ENCODE data around the gene GLUL.

The GLUL gene

GRCh38 chr1:182384387-182384960 lies 7.1 kb downstream of the GLUL start:
- Histone ChIP-seq H3K4me3 (IDR thresholded peaks at IDR 0.05; ENCODE audit: insufficient read depth, low read depth, low read length) (no peak overlapping the region), H3K9ac (no peak overlapping the region), H2AFZ (ENCODE audit: low read depth) (no peak overlapping the region), H3K27ac (no peak overlapping the region), H3K79me2 (ENCODE audit: insufficient read depth, low read depth) (no peaks in the 10 kb centered on the region; the same call in 1 of the 2 replicates), H3K4me2 (no peak overlapping the region), H3K4me1 (ENCODE audit: low read depth, poor library complexity, severe bottlenecking) (peaks cover 7% of the 10 kb centered on the region), H4K20me1 (ENCODE audit: insufficient read depth) (no peaks in the 10 kb centered on the region), H3K36me3 (ENCODE audit: insufficient read depth) (peaks cover 4% of the 10 kb centered on the region; the same call in 1 of the 2 replicates), H3K27me3 (ENCODE audit: insufficient read depth, low read depth) (no peaks in the 10 kb centered on the region)
- no peak for TF ChIP-seq CTCF (conservative IDR thresholded peaks at IDR 0.05; ENCODE audit: low read depth, low read length)

DNA sequence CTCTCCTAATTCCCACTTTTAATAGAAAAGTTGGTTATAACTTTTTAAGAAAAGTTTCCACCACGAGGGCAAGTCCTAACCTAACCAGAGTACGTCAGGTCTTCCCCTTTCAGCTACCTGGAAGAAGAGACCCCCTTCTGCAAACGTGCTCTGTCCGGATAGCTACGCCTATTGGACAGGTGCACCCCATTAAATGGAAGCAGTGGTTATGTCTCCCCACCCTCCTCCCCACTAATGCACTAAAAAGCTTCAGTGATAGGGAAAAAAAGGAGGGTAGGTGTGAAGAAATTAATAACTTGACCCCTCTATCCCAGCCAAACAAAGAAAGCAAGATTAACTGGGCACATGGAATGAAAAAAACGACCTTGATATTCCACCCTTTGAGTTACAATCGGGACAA lies 7.7 kb downstream of the GLUL start:
- Histone ChIP-seq H3K36me3 (ENCODE audit: insufficient read depth) (peaks cover 4% of the 10 kb centered on the region; the same call in 1 of the 2 replicates), H3K4me1 (ENCODE audit: low read depth, poor library complexity, severe bottlenecking) (peaks cover 2% of the 10 kb centered on the region), H3K4me2 (no peak overlapping the region), H2AFZ (ENCODE audit: low read depth) (no peak overlapping the region), H3K4me3 (IDR thresholded peaks at IDR 0.05; ENCODE audit: insufficient read depth, low read depth, low read length) (no peak overlapping the region), H3K9ac (no peak overlapping the region), H3K79me2 (ENCODE audit: insufficient read depth, low read depth) (no peaks in the 10 kb centered on the region), H3K27me3 (ENCODE audit: insufficient read depth, low read depth) (no peaks in the 10 kb centered on the region), H3K27ac (no peak overlapping the region), H4K20me1 (ENCODE audit: insufficient read depth) (no peaks in the 10 kb centered on the region)
- no peak for TF ChIP-seq CTCF (conservative IDR thresholded peaks at IDR 0.05; ENCODE audit: low read depth, low read length)

DNA sequence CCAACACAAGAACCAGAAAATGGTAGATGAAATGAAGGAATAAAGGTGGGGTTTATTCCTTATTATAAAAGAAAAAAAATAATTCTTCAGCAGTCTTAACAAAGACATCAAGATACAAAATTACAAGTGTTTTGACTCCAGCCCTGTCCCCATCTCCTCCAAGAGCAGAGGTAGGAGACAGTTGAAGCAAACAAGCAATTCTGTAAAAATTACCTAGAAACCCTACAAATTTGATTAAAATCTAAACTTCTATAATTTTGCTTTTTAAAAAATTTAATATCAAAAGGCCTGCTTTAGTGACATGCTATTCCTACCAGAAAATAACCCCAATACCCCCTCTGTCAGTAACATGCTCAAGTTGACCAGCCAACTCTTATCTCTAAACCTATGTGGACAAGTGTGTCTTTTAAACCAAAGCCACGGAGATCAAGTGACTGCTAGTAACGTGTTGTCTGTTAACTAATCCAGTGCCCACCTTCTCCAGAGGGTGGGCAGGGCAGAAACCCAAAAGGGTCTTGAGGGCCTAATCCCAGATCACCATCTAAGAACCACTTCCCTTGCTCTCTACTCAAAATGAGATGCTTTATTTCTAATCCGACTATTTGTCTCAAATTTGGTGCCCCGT lies 8.4 kb downstream of the GLUL start:
- Histone ChIP-seq H2AFZ (ENCODE audit: low read depth) (no peak overlapping the region), H3K79me2 (ENCODE audit: insufficient read depth, low read depth) (no peaks in the 10 kb centered on the region), H3K9ac (no peak overlapping the region), H4K20me1 (ENCODE audit: insufficient read depth) (no peaks in the 10 kb centered on the region), H3K27me3 (ENCODE audit: insufficient read depth, low read depth) (no peaks in the 10 kb centered on the region), H3K27ac (no peak overlapping the region), H3K4me2 (no peak overlapping the region), H3K4me1 (ENCODE audit: low read depth, poor library complexity, severe bottlenecking) (no peaks in the 10 kb centered on the region), H3K4me3 (IDR thresholded peaks at IDR 0.05; ENCODE audit: insufficient read depth, low read depth, low read length) (no peak overlapping the region), H3K36me3 (ENCODE audit: insufficient read depth) (peaks cover 4% of the 10 kb centered on the region; the same call in 1 of the 2 replicates)
- TF ChIP-seq CTCF (conservative IDR thresholded peaks at IDR 0.05; ENCODE audit: low read depth, low read length), result no peak

DNA sequence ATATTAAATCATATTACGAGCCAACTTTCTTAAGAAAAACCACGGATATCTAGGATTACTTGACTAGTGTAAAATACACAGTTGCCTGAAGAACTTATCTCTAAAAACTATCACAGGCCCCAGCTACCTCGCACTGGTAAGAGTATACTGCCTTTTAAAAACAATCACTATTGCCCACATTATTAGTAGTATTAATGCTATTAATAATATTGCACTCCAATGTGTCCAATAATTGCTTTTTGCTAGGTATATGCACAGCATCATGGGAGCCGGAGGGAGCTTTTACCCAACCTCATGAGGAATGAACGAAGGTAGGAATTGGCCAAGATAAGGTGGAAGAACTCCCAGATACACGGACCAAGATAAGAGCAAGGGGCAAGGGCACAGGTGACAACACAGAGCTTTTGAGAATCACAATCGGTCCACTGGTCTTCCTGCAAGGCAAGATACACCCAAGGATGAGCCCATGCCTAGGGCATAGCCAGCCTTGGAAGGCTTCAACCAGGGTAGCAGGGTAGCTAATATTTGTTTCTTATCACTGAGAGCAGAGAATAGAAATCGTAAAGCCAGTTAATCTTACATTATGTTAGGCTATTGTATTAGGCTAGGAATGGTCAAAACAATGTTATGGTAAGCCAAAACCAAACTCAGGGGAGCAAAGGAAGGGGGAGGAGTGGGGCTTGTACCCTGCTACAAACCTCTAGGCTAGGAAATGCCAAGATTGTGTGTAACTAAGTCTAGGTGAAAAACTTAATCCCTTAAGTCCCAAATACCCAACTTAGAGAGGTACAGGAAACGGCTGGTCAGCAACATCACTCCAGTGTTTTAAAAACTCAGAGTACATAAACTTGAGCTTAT lies 9.4 kb downstream of the GLUL start:
- Histone ChIP-seq H3K4me2 (no peak overlapping the region), H3K27me3 (ENCODE audit: insufficient read depth, low read depth) (no peaks in the 10 kb centered on the region), H2AFZ (ENCODE audit: low read depth) (no peak overlapping the region), H3K4me3 (IDR thresholded peaks at IDR 0.05; ENCODE audit: insufficient read depth, low read depth, low read length) (no peak overlapping the region), H4K20me1 (ENCODE audit: insufficient read depth) (no peaks in the 10 kb centered on the region), H3K79me2 (ENCODE audit: insufficient read depth, low read depth) (no peaks in the 10 kb centered on the region), H3K36me3 (ENCODE audit: insufficient read depth) (peaks cover 4% of the 10 kb centered on the region; the same call in 1 of the 2 replicates), H3K4me1 (ENCODE audit: low read depth, poor library complexity, severe bottlenecking) (no peaks in the 10 kb centered on the region), H3K9ac (no peak overlapping the region), H3K27ac (no peak overlapping the region)
- no peak for TF ChIP-seq CTCF (conservative IDR thresholded peaks at IDR 0.05; ENCODE audit: low read depth, low read length)
